ENCODE measurements around the gene KRTAP5-9.

GRCh38 chr11:71525188-71525937 lies 22.9 kb upstream of the KRTAP5-9 start:
- no peak for TF ChIP-seq POLR2AphosphoS5 (IDR thresholded peaks at IDR 0.05)
- no peak for TF ChIP-seq CTCF (IDR thresholded peaks at IDR 0.05)
- TF ChIP-seq POLR2A (IDR thresholded peaks at IDR 0.05) = no peak
- no peak for TF ChIP-seq EP300 (IDR thresholded peaks at IDR 0.05)
